Adipocyte (in vitro differentiated cells): ENCODE measurements around the gene HKDC1.
"Not testable (repeated sequence)": the region's sequence is repeated elsewhere in the genome, so short reads cannot be mapped to it uniquely, and the experiment has no call there.

Experiments used
- DNase-seq: peaks from one replicate; pipeline ENCODE4 v3.0.0-alpha.2; 2015; ENCODE audit warnings: low read depth
- H3K27me3 ChIP-seq: replicated peaks from 2 replicates; pipeline ENCODE4 v1.7.0; 2013; ENCODE audit warnings: mild to moderate bottlenecking, low read length, moderate library complexity; ENCODE audit not compliant: control insufficient read depth, insufficient read depth
- H3K36me3 ChIP-seq: 2 replicates; pipeline ENCODE4 v1.7.0; 2013; ENCODE audit warnings: low read length, mild to moderate bottlenecking, moderate library complexity; ENCODE audit not compliant: control insufficient read depth, insufficient read depth, severe bottlenecking
- H3K4me1 ChIP-seq: 2 replicates; pipeline ENCODE4 v1.7.0; 2013; ENCODE audit warnings: mild to moderate bottlenecking, low read length, moderate library complexity; ENCODE audit not compliant: control insufficient read depth, insufficient read depth
- H3K4me3 ChIP-seq: 2 replicates; pipeline ENCODE4 v1.7.0; 2013; ENCODE audit warnings: mild to moderate bottlenecking, low read length, moderate library complexity
- H3K9ac ChIP-seq: 2 replicates; pipeline ENCODE4 v1.7.0; 2013; ENCODE audit warnings: mild to moderate bottlenecking, low read length, moderate library complexity
- H3K9me3 ChIP-seq: 2 replicates; pipeline ENCODE4 v1.7.0; 2013; ENCODE audit warnings: mild to moderate bottlenecking, low read length, moderate library complexity; ENCODE audit not compliant: control insufficient read depth

HKDC1 gene

GRCh38 chr10:69268761-69269416, 48.8 kb downstream of the HKDC1 start:
- peaks cover 3% of the 10 kb centered on the region for H3K27me3 ChIP-seq
- no peak for DNase-seq
- no peaks in the 10 kb centered on the region for H3K36me3 ChIP-seq
- H3K9me3 ChIP-seq, result peaks cover 9% of the 10 kb centered on the region
- H3K4me3 ChIP-seq, result no peak overlapping the region
- H3K9ac ChIP-seq, result no peak overlapping the region
- peaks cover 10% of the 10 kb centered on the region for H3K4me1 ChIP-seq

- H3K9ac ChIP-seq, result no peak overlapping the region
- H3K36me3 ChIP-seq, result no peaks in the 10 kb centered on the region
- H3K27me3 ChIP-seq, result peaks cover 3% of the 10 kb centered on the region
- DNase-seq, result peak; percentile 59
- H3K4me1 ChIP-seq, result peaks cover 10% of the 10 kb centered on the region
- peaks cover 9% of the 10 kb centered on the region for H3K9me3 ChIP-seq
- no peak overlapping the region for H3K4me3 ChIP-seq
Measured at GRCh38 chr10:69269761-69270160, 49.6 kb downstream of the HKDC1 start.

- H3K9ac ChIP-seq, result no peak overlapping the region
- peaks cover 9% of the 10 kb centered on the region for H3K9me3 ChIP-seq
- DNase-seq, result no peak
- H3K27me3 ChIP-seq, result peaks cover 3% of the 10 kb centered on the region
- no peaks in the 10 kb centered on the region for H3K36me3 ChIP-seq
- H3K4me3 ChIP-seq, result no peak overlapping the region
- peaks cover 10% of the 10 kb centered on the region for H3K4me1 ChIP-seq
Measured at GRCh38 chr10:69270990-69271389, 50.9 kb downstream of the HKDC1 start.

DNA sequence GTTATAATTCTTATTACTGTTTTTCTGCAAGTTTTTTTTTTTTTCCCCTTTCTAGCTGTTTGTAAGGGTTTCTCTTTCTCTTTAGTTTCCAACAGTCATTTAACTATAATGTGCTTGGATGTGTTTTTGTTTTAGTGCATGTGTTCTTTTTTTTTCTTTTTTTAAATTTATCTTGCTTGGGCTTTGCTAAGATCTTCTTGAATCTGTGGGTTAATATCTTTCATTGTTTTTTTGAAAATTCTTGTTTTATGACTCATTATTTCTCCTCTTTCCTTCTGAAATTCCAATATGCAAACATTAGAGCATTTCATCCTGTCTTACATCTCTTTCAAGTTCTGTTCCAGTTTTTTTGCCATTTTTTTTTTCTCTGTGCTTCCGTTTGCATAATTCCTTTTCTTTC, 52.5 kb downstream of the HKDC1 start:
- peaks cover 9% of the 10 kb centered on the region for H3K9me3 ChIP-seq
- H3K4me3 ChIP-seq, result no peak overlapping the region
- H3K27me3 ChIP-seq, result no peaks in the 10 kb centered on the region
- H3K4me1 ChIP-seq, result peaks cover 10% of the 10 kb centered on the region
- DNase-seq, result no peak
- no peak overlapping the region for H3K9ac ChIP-seq
- H3K36me3 ChIP-seq, result no peaks in the 10 kb centered on the region

DNA sequence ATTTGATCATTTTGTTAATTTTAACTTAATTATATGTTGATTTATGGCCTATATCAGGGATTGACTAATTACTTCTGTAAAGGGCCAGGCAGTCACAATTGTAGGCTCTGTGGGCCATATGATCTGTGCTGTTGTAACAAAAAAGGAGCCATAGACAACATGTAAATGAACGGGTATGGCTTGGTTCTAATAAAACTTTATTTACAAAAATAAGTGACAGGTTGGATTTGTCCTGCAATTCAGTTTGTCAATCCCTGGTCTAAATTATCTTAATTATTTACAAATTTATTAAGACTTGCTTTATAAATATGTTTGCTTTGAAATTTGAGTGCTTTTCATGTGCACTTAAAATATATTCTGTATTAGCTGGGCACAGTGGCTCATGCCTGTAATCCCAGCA, 55.3 kb downstream of the HKDC1 start:
- Histone ChIP-seq H3K9me3 (peaks cover 9% of the 10 kb centered on the region), H3K4me3 (no peak overlapping the region), H3K4me1 (peaks cover 7% of the 10 kb centered on the region), H3K27me3 (no peaks in the 10 kb centered on the region), H3K9ac (no peak overlapping the region), H3K36me3 (no peaks in the 10 kb centered on the region)
- no peak for DNase-seq

DNA sequence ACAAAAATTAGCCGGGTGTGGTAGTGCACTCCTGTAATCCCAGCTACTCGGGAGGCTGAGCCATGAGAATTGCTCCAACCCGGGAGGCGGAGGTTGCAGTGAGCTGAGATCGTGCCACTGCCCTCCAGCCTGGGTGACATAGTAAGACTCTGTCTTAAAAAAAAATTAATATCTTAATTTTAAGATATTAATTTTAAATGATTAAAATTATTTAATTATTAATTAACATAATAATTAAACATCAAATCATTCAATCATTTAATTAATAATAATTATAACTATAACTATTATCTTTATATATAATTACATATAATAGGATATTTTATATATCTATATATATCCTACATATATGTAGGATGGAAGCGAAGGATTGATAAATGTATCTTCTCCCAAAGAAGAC, 56.4 kb downstream of the HKDC1 start:
- no peaks in the 10 kb centered on the region for H3K36me3 ChIP-seq
- no peaks in the 10 kb centered on the region for H3K27me3 ChIP-seq
- H3K9ac ChIP-seq, result no peak overlapping the region
- DNase-seq, result no peak
- peaks cover 7% of the 10 kb centered on the region for H3K4me1 ChIP-seq
- H3K4me3 ChIP-seq, result no peak overlapping the region
- peaks cover 11% of the 10 kb centered on the region for H3K9me3 ChIP-seq

DNA sequence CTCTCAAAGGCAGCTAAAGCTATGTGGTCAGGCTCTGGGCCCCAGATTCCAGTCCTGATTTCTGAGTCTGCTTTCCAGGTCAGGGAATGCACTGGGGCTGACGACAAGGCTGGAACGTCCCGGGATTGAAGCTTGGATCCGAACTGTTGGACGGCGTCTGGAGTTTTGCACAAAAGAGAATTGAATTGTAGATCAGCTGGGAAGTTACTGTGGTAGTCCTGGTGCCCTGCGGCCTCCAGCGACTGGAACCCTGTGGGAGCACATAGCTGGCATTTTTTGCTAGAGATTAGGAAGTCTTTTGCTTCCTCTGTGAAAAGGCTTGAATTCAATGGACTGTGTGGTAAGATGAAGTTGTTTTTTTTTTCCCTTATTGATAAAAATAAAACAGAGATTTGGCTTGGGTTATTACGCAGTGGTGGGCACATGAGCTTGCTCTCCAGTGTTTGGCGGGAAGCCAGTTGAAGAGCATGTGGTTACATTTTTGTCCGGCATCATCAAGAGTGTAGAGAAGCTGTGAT, 58.4 kb downstream of the HKDC1 start, which contains the start of gene HK1:
HK1 (plus strand) TSS at position 51 of the 518 bp plus-strand sequence.
- H3K4me1 ChIP-seq, result peaks cover 7% of the 10 kb centered on the region
- H3K9me3 ChIP-seq, result peaks cover 4% of the 10 kb centered on the region
- H3K4me3 ChIP-seq, result no peak within 1 kb of the TSS
- H3K27me3 ChIP-seq, result no peaks in the 10 kb centered on the region
- no peak within 1 kb of the TSS for H3K9ac ChIP-seq
- H3K36me3 ChIP-seq, result no peaks in the 10 kb centered on the region
- peak; percentile 56 for DNase-seq

DNA sequence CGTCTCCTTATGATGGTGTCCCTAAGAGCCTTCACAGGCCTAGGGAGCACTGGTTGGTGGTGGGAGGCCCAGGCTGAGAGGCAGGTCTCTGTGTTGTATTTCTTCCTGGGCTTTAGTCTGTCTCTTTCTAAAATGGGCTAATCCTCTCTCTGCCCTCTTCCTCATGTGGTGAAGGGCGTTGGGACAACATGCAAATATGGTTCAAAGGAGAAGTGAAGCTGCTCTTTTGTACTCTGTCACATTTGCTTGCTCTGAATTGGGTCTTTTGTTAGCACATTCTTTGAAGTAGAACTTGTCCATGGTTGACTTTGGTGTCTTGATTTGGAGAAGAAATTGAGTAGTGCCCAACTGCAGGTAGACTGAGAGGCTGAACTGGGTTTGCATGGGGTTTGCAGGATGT, 59.0 kb downstream of the HKDC1 start:
- peaks cover 4% of the 10 kb centered on the region for H3K9me3 ChIP-seq
- no peak overlapping the region for H3K9ac ChIP-seq
- no peaks in the 10 kb centered on the region for H3K27me3 ChIP-seq
- no peak for DNase-seq
- no peaks in the 10 kb centered on the region for H3K36me3 ChIP-seq
- no peak overlapping the region for H3K4me3 ChIP-seq
- H3K4me1 ChIP-seq, result peaks cover 7% of the 10 kb centered on the region

DNA sequence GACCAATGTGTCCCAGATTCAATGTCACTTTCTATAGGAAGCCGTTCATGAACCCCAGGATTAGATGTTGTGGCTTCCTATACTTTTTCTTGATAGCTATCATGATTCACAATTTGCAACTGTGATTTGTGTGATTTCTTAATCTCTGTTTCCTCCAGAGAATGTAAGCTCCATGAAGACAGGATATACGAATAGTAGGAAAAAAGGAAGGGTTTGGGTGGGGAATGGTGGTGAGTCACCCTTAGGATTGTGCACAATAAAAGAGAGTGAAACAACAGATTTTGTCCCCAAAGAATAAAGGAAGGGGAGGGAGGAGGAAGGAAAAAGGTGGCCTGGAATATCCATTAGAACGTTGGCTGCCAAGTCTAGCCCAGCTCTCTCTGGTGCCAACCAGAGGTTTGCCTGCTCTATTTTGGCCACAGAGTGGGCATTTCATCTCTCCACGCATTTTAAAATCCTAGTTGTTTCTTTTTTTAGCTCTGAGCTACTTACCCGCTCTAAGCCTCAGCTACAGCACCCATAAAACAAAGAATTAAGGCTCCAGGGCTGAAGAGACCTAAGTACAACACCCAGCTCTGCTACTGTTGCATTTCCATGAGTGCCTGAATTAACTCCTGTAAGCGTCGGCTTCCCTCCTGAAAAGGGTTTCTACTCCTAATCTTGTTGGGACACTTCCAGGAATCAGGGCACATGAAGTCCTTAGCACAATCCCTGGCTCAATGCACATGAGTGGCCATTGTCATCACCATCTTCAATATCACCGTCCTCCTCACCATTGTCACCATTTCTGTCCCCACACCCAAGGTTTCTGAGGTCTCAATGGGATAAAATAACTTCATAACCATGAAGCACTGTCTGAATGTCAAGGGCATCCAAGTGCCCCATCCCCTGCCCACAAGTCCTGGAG, 61.6 kb downstream of the HKDC1 start:
- Histone ChIP-seq H3K36me3 (no peaks in the 10 kb centered on the region), H3K9ac (no peak overlapping the region), H3K9me3 (peaks cover 4% of the 10 kb centered on the region), H3K4me3 (no peak overlapping the region), H3K27me3 (peaks cover 4% of the 10 kb centered on the region), H3K4me1 (peaks cover 7% of the 10 kb centered on the region)
- DNase-seq, result no peak

DNA sequence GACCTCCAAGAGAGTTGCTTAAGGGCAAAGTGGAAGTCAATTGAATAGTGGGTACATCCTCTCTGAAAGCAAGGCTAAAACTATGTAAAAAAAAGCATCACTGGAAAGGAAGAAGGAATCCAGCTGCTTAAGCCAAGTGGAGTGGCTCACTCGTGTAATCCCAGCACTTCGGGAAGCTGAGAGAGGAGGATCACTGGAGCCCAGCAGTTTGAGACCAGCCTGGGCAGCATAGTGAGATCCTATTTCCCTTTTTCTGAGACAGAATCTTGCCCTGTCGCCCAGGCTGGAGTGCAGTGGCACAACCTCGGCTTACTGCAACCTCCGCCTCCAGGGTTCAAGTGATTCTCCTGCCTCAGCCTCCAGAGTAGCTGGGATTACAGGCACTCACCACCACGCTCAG, 64.3 kb downstream of the HKDC1 start:
- not testable (repeated sequence) for DNase-seq, H3K27me3 ChIP-seq, H3K9ac ChIP-seq, H3K36me3 ChIP-seq, H3K9me3 ChIP-seq, H3K4me3 ChIP-seq, H3K4me1 ChIP-seq

GRCh38 chr10:69285699-69286098, 65.6 kb downstream of the HKDC1 start:
- Histone ChIP-seq H3K27me3 (peaks cover 4% of the 10 kb centered on the region), H3K4me1 (no peaks in the 10 kb centered on the region), H3K36me3 (no peaks in the 10 kb centered on the region), H3K4me3 (no peak overlapping the region), H3K9me3 (peaks cover 4% of the 10 kb centered on the region), H3K9ac (no peak overlapping the region)
- DNase-seq, result no peak
